Adrenal gland (tissue), 19 donors: ENCODE data around the gene SLITRK1. TPM values are rescaled to one million over a fixed set of nuclear protein-coding genes. Genes with fewer than 3 reads are reported as not detected.

ENCODE experiments used
- DNase-seq, 7 donors: peaks; one replicate each; pipeline ENCODE4 v3.0.0-alpha.2; 2019 to 2020
- H3K27ac ChIP-seq, 5 donors: fragments of 200-600 bp; sonication (generic) in 4 of 5; 1 replicate in 3 of 5; 2 replicates in 2 of 5; pipeline versions ENCODE4 v1.5.1 to v1.8.0; 2016 to 2020; ENCODE audit warnings: mild to moderate bottlenecking in 1 of 5
- H3K27me3 ChIP-seq: fragments of 200-600 bp; 2 replicates; pipeline ENCODE4 v1.8.0; 2021
- H3K36me3 ChIP-seq, 2 donors: fragments of 200-600 bp; replicated peaks in 1 of 2; 1 replicate in 1 of 2; 2 replicates in 1 of 2; pipeline versions ENCODE4 v1.5.1 to v1.8.0; 2018 to 2022
- H3K4me1 ChIP-seq, 2 donors: fragments of 200-600 bp; replicated peaks in 1 of 2; 1 replicate in 1 of 2; 2 replicates in 1 of 2; pipeline versions ENCODE4 v1.5.1 to v1.8.0; 2018 to 2021
- H3K4me3 ChIP-seq, 4 donors: fragments of 200-600 bp; sonication (generic) in 3 of 4; one replicate each; pipeline ENCODE4 v1.5.1; 2016 to 2018
- H3K9me3 ChIP-seq, 3 donors: fragments of 200-600 bp; sonication (generic) in 1 of 3; replicated peaks in 1 of 3; 1 replicate in 2 of 3; 2 replicates in 1 of 3; pipeline versions ENCODE4 v1.5.1 to v1.8.0; 2016 to 2021
- POLR2A ChIP-seq, 2 donors: fragments of 450-650 bp; IDR thresholded peaks; one replicate each; pipeline ENCODE4 v1.6.1; 2017; ENCODE audit warnings: antibody characterized with exemption in 2 of 2, mild to moderate bottlenecking in 2 of 2, moderate library complexity in 1 of 2
- WGBS, 4 donors: extraction: QIAGEN DNeasy Blood & Tissue Kit in 2 of 4; methylation state at CpG; one replicate each; pipeline versions ENCODE4 v1.1.5 to v1.1.7; 2013 to 2017; 5-methylcytosine and 5-hydroxymethylcytosine counted together
- intact Hi-C, 2 donors: fragments of 100-400 bp; cut with DNase I; formaldehyde crosslinking; loops; one replicate each; pipeline versions ENCODE4 v1.14.1 to v1.15.0; 2022 to 2023
- long read RNA-seq, 10 donors: library from polyadenylated mRNA in 3 of 10; unstranded in 2 of 10; stranded (forward) in 1 of 10; transcript quantifications; one replicate each; pipeline ENCODE4 v2.0.0 and lab custom pipeline, GENCODE V29; 2021 to 2026
- polyA plus RNA-seq, 3 donors: library from polyadenylated mRNA; stranded (reverse); fragments of 200-250 nt in 2 of 3; fragments of 350-450 nt in 1 of 3; fragmentation: Illumina TruSeq in 1 of 3; extraction: RNeasy Lipid Tissue Mini Kit (QIAGEN cat#74804) in 1 of 3; gene quantifications; one replicate each; pipeline ENCODE4 v1.2.3, GENCODE V29; 2013 to 2014
- total RNA-seq, 9 donors: library from RNA; depleted of rRNA in 4 of 9; stranded (reverse); fragments of >200 nt in 4 of 9; fragments of 120-200 nt in 1 of 9; fragmentation: NEBNext Ultra II Directional in 1 of 9; extraction: Animal tissue kit (Norgen Biotek cat#: 25700) in 1 of 9; gene quantifications; one replicate each; pipeline versions ENCODE4 v1.1.0 to v1.2.4, GENCODE V29; 2013 to 2023
- TF ChIP-seq, protein P1 (sequence below), 6 experiments: fragments of 450-650 bp in 4 of 6; fragments of 200-600 bp in 2 of 6; sonication (generic) in 1 of 6; IDR thresholded peaks; 1 replicate in 5 of 6; 2 replicates in 1 of 6; pipeline versions ENCODE4 v1.5.1 to v1.8.0; 2016 to 2021; ENCODE audit warnings: antibody characterized with exemption in 6 of 6, mild to moderate bottlenecking in 2 of 6, moderate library complexity in 1 of 6
- donor health status: healthy with polysubstance abuse.
- donor health status: Bipolar disorder and iron deficiency.
- donor health status: DM: yes; HTN: yes; CAD: no.
- donor health status: DM: no; HTN: no; CAD: no.
- donor health status: DM: no; HTN: no; CAD: no.
- donor health status: DM: yes; HTN: yes; CAD: no.

Gene SLITRK1, protein sequence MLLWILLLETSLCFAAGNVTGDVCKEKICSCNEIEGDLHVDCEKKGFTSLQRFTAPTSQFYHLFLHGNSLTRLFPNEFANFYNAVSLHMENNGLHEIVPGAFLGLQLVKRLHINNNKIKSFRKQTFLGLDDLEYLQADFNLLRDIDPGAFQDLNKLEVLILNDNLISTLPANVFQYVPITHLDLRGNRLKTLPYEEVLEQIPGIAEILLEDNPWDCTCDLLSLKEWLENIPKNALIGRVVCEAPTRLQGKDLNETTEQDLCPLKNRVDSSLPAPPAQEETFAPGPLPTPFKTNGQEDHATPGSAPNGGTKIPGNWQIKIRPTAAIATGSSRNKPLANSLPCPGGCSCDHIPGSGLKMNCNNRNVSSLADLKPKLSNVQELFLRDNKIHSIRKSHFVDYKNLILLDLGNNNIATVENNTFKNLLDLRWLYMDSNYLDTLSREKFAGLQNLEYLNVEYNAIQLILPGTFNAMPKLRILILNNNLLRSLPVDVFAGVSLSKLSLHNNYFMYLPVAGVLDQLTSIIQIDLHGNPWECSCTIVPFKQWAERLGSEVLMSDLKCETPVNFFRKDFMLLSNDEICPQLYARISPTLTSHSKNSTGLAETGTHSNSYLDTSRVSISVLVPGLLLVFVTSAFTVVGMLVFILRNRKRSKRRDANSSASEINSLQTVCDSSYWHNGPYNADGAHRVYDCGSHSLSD
- total RNA-seq (1 to 10 TPM in 1 of 9 donors, under 1 TPM in 2, not detected in 6; 0.07 to 1.1 (median 0.14) TPM), polyA plus RNA-seq (under 1 TPM in 2 of 3 donors, not detected in 1; 0.03 to 0.09 TPM)
- long read RNA-seq, donor 1, full-length matches to known transcripts: 1 of 1 reads
- long read RNA-seq, donor 1, partial matches to known transcripts: 0 of 1 reads
- long read RNA-seq, donor 1, other reads (novel, unspliced or antisense): 0 of 1 reads
- long read RNA-seq, donor 2, full-length matches to known transcripts: 1 of 1 reads
- long read RNA-seq, donor 2, partial matches to known transcripts: 0 of 1 reads
- long read RNA-seq, donor 2, other reads (novel, unspliced or antisense): 0 of 1 reads
- long read RNA-seq, donor 3, full-length matches to known transcripts: 1 of 1 reads
- long read RNA-seq, donor 3, partial matches to known transcripts: 0 of 1 reads
- long read RNA-seq, donor 3, other reads (novel, unspliced or antisense): 0 of 1 reads
- long read RNA-seq, donor 4: 0 reads
- long read RNA-seq, donor 5: 0 reads
- long read RNA-seq, donor 6: 0 reads
- long read RNA-seq, donor 7, full-length matches to known transcripts: 2 of 2 reads
- long read RNA-seq, donor 7, partial matches to known transcripts: 0 of 2 reads
- long read RNA-seq, donor 7, other reads (novel, unspliced or antisense): 0 of 2 reads
- long read RNA-seq, donor 8, full-length matches to known transcripts: 1 of 1 reads
- long read RNA-seq, donor 8, partial matches to known transcripts: 0 of 1 reads
- long read RNA-seq, donor 8, other reads (novel, unspliced or antisense): 0 of 1 reads
- long read RNA-seq, donor 9: 0 reads
- long read RNA-seq, donor 10, full-length matches to known transcripts: 2 of 2 reads
- long read RNA-seq, donor 10, partial matches to known transcripts: 0 of 2 reads
- long read RNA-seq, donor 10, other reads (novel, unspliced or antisense): 0 of 2 reads

DNA sequence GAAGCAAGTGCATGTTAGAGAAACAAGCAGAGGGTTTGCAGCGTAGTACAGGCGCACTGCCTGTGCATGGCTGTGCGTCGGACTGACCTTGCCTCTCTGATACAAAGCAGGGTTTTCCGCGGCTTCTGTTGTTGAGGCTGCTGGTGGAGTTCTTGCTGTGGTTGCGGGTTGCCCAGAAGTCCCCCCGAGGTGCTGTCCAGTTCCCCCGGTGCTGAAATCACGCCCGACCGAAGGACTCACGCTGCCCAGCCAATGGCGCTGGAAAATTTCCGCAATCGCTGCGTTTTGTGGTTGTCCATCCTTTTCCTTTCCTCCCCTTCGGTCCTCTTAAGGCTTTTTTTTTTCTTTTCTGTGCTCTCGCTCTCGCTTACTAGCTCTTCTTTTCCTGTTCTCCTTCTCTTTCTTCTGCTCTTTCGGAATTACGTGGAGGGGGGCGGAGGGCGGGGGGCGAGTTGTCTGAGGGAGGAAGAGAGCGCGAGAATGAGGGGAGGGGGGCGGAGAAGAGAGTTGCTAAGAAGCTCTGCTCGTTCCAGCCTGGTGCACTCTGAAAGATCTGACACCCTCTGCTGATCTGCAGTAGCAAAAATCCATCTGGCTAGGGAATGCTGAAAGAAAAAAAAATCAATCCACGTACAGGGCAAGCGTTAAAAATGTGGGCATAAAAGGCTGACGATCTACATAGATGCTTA, at the start of gene SLITRK1:
Gene SLITRK1 (minus strand): TSS at position 558 of the 689 bp plus-strand sequence. CDS start 967 bp downstream, outside the sequence.
- H3K27ac ChIP-seq: no peak within 1 kb of the TSS
- H3K4me3 ChIP-seq: no peak within 1 kb of the TSS
- peak in 6 of 7 donors; percentile 34 to 59 (median 48) for DNase-seq

DNA sequence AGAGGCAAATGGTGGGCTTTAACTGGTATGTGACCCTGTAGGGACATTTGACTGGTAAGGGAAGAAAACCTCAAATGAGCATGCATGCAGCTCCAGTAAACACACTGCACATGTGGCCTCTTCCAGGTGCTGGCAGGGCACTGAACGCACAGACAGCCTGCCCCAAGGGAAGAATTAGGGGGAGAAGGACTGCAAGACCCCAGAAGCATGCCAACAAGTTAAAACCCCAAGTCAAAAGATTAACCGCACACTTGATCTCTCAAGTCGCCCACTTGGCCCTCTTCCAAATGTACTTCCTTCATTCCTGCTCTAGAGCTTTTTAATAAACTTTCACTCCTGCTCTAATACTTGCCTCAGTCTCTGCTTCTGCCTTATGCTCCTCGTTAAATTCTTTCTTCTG, 46.9 kb upstream of the SLITRK1 start:
- no peaks in the 10 kb centered on the region for H3K27me3 ChIP-seq
- no peaks in the 10 kb centered on the region for H3K36me3 ChIP-seq
- H3K4me1 ChIP-seq: no peaks in the 10 kb centered on the region
- no peak overlapping the region for H3K4me3 ChIP-seq
- TF ChIP-seq, protein P1, sequence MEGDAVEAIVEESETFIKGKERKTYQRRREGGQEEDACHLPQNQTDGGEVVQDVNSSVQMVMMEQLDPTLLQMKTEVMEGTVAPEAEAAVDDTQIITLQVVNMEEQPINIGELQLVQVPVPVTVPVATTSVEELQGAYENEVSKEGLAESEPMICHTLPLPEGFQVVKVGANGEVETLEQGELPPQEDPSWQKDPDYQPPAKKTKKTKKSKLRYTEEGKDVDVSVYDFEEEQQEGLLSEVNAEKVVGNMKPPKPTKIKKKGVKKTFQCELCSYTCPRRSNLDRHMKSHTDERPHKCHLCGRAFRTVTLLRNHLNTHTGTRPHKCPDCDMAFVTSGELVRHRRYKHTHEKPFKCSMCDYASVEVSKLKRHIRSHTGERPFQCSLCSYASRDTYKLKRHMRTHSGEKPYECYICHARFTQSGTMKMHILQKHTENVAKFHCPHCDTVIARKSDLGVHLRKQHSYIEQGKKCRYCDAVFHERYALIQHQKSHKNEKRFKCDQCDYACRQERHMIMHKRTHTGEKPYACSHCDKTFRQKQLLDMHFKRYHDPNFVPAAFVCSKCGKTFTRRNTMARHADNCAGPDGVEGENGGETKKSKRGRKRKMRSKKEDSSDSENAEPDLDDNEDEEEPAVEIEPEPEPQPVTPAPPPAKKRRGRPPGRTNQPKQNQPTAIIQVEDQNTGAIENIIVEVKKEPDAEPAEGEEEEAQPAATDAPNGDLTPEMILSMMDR (IDR thresholded peaks at IDR 0.05): no peak
- no peak for TF ChIP-seq POLR2A (IDR thresholded peaks at IDR 0.05)
- WGBS, 4 donors: 42 to 65% (median 55%) methylated on average over 4 of the region's 4 CpGs
- no peaks in the 10 kb centered on the region for H3K9me3 ChIP-seq
- no peak overlapping the region for H3K27ac ChIP-seq
- DNase-seq: no peak
- intact Hi-C loops: no loop called here

More for the DNA sequence above, at the start of gene SLITRK1:
- Histone ChIP-seq H3K4me1 (no peaks in the 10 kb centered on the region), H3K9me3 (no peaks in the 10 kb centered on the region), H3K36me3 (no peaks in the 10 kb centered on the region), H3K27me3 (peaks cover 38% of the 10 kb centered on the region)
- no peak for TF ChIP-seq POLR2A (IDR thresholded peaks at IDR 0.05)
- TF ChIP-seq, protein P1 (IDR thresholded peaks at IDR 0.05): no peak
- 1 to 4% (median 2%) methylated on average over 28 to 32 of the region's 32 CpGs for WGBS, 4 donors
- intact Hi-C loops: no loop called here

DNA sequence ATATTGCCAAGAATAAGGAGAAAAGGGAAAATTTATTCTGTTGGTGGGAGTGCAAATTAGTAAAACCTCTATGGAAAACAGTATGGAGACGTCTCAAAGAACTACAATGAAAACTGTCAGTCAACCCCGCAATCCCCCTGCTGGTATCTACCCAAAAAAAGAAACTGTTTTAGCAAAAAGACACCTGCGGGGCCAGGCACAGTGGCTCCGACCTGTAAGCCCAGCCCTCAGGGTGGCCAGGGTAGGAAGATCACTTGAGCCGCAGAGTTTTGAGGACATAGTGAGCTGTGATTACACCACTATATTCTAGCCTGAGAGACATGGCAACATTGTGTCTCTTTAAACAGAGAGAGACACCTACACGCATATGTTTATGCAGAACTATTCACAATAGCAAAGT, 37.5 kb upstream of the SLITRK1 start:
- Histone ChIP-seq H3K36me3 (no peaks in the 10 kb centered on the region), H3K27ac (no peak overlapping the region), H3K4me1 (no peaks in the 10 kb centered on the region), H3K4me3 (no peak overlapping the region), H3K27me3 (no peaks in the 10 kb centered on the region), H3K9me3 (no peaks in the 10 kb centered on the region)
- TF ChIP-seq POLR2A (IDR thresholded peaks at IDR 0.05): no peak
- TF ChIP-seq, protein P1 (IDR thresholded peaks at IDR 0.05): no peak
- DNase-seq: no peak
- 79 to 90% (median 83%) methylated on average over 5 to 6 of the region's 6 CpGs for WGBS, 4 donors
- intact Hi-C loops: no loop called here
